Fibroblast of villous mesenchyme (primary cell): ENCODE results near the gene SAMD15. TPM values are rescaled to one million over a fixed set of nuclear protein-coding genes. Genes with fewer than 3 reads are reported as not detected.
A peak's percentile ranks its signal among the peaks of the same experiment; 100 is the strongest.
"Not testable (repeated sequence)": the region's sequence is repeated elsewhere in the genome, so short reads cannot be mapped to it uniquely, and the experiment has no call there.

Source experiments
- DNase-seq: peaks from one replicate; pipeline ENCODE4 v3.0.0-alpha.2; 2010; ENCODE audit warnings: low read depth
- H3K4me3 ChIP-seq: 2 replicates; pipeline ENCODE4 v1.5.1; 2011; ENCODE audit warnings: low read depth, mild to moderate bottlenecking, low read length
- CTCF ChIP-seq: IDR thresholded peaks from 2 replicates; pipeline ENCODE4 v1.5.1; 2012; ENCODE audit warnings: low read depth, mild to moderate bottlenecking, low read length; ENCODE audit not compliant: insufficient read depth
- total RNA-seq: library from RNA; depleted of rRNA; stranded (reverse); fragments of >200 nt; gene quantifications from 2 replicates; pipeline ENCODE4 v1.2.3, GENCODE V29; 2012

SAMD15 gene
- total RNA-seq = 1.3 and 1.6 TPM in 2 replicates

GRCh38 chr14:77376771-77377501, at the start of gene SAMD15, which contains the start of gene TMED8:
SAMD15 (plus strand) TSS chr14:77377379; CDS start chr14:77377419, 40 bp downstream.
TMED8 (minus strand) TSS chr14:77377094; CDS start chr14:77377053, 41 bp downstream.
- DNase-seq = peak; percentile 84
- peak within 1 kb of the TSS; percentile 93 for H3K4me3 ChIP-seq
- peak; percentile 4 for TF ChIP-seq CTCF

GRCh38 chr14:77329872-77330271, 47.3 kb upstream of the SAMD15 start:
- no peak overlapping the region for H3K4me3 ChIP-seq
- no peak for TF ChIP-seq CTCF
- no peak for DNase-seq

- no peak for DNase-seq
- no peak overlapping the region for H3K4me3 ChIP-seq
- no peak for TF ChIP-seq CTCF
Observed at GRCh38 chr14:77335576-77335975, 41.6 kb upstream of the SAMD15 start.

- DNase-seq, H3K4me3 ChIP-seq: not testable (repeated sequence)
Observed at GRCh38 chr14:77337255-77337654, 39.9 kb upstream of the SAMD15 start.

GRCh38 chr14:77337880-77338279, 39.3 kb upstream of the SAMD15 start:
- TF ChIP-seq CTCF = no peak
- DNase-seq = no peak
- no peak overlapping the region for H3K4me3 ChIP-seq

GRCh38 chr14:77338302-77338701, 38.9 kb upstream of the SAMD15 start:
- no peak for TF ChIP-seq CTCF
- DNase-seq = no peak
- no peak overlapping the region for H3K4me3 ChIP-seq

GRCh38 chr14:77339407-77339806, 37.8 kb upstream of the SAMD15 start:
- no peak for TF ChIP-seq CTCF
- no peak overlapping the region for H3K4me3 ChIP-seq
- no peak for DNase-seq
